ENCODE results near the gene SIGLEC8. TPM values are rescaled to one million over a fixed set of nuclear protein-coding genes. Genes with fewer than 3 reads are reported as not detected.

The SIGLEC8 gene
- total and polyA plus RNA-seq, 9 of the 15 experiments (the other 6 are each of a cell fraction or from before 2014, with no cell fraction given): 0.04 to 0.65 (median 0.39) TPM

DNA sequence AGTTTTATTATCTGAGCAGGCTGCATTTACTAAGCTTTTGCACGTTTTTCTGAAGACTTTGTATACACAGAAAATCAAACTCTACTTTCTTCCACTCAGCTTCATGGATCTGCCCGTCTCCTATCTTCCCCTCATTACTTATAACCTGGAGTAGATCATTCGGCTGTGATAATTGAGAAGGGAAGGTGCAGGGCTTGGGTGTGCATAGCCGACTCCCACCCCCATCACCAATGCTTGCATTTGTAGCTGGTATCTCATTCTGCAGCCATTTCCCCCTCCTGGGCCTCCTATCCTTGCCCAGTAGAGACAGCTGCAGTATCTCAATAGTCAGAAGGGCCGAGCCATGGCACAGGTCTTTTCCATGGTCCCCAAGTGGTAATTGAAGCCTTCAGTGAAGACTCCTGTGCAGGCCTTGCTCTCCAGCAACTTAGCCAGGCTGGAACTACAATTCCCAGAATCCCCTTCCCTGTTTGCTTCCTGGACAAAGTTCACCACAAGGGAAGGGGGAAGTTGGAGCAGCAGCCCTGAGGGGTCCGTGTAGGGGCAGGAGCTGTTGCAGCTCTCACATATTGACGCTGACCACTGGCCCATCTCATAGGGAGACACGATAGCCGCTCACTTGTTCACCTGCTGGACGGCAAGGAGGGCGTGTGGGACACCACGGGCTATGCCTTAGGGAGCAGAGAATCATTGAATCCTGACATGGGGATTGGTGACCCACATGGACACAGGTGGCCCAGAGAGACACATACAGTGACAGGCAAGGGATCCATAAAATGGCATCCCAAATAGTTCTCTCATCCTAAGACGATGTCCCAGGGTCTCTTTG lies 2.1 kb upstream of the SIGLEC8 start (continued):
- TF ChIP-seq HDGF (IDR thresholded peaks at IDR 0.05) (no peak), ASH1L (IDR thresholded peaks at IDR 0.05; ENCODE audit: borderline replicate concordance, low read depth, partially characterized antibody) (peak; percentile 23), ELF1 (tag; IDR thresholded peaks at IDR 0.05) (peak; percentile 86), ZNF143 (CRISPR knock-in tag; IDR thresholded peaks at IDR 0.05) (peak; percentile 96), TEAD1 (CRISPR knock-in tag; IDR thresholded peaks at IDR 0.05) (peak in 1 of 2 experiments; percentile 47; a peak in 1 of 4 replicates), SMAD4 (CRISPR knock-in tag; conservative IDR thresholded peaks at IDR 0.05) (peak; percentile 82), HMG20B (CRISPR knock-in tag; IDR thresholded peaks at IDR 0.05) (no peak), ESRRA (IDR thresholded peaks at IDR 0.05; ENCODE audit: borderline replicate concordance, low read depth) (peak; percentile 59; the same call in 1 of the 2 replicates), ZBTB7A (IDR thresholded peaks at IDR 0.05; ENCODE audit: borderline replicate concordance, control insufficient read depth, low read depth, low read length) (peak; percentile 45; the same call in 1 of the 2 replicates), FOXK2 (conservative IDR thresholded peaks at IDR 0.05 in 1 of 2, IDR thresholded peaks at IDR 0.05 in 1 of 2; ENCODE audit: low read depth in 2 of 2) (peak; percentile 42 to 71; a peak in 3 of 4 replicates), SPI1 (IDR thresholded peaks at IDR 0.05; ENCODE audit: borderline replicate concordance, low read depth, low read length) (peak; percentile 57; the same call in 1 of the 2 replicates), CXXC5 (CRISPR knock-in tag; IDR thresholded peaks at IDR 0.05) (peak; percentile 47), ZNF311 (CRISPR knock-in tag; IDR thresholded peaks at IDR 0.05) (peak; percentile 37; the same call in 1 of the 2 replicates), FOS (IDR thresholded peaks at IDR 0.05; ENCODE audit: extremely low read depth, insufficient read length) (no peak), NFE2 (IDR thresholded peaks at IDR 0.05; ENCODE audit: low read depth) (no peak), JUND (IDR thresholded peaks at IDR 0.05; ENCODE audit: borderline replicate concordance, low read depth, low read length) (0 out of 2 replicates have a peak, but pooled peaks have one; percentile 20), JUND (tag; IDR thresholded peaks at IDR 0.05; ENCODE audit: borderline replicate concordance, low read depth, low read length) (no peak), POLR2A (conservative IDR thresholded peaks at IDR 0.05) (peak; percentile 43; the same call in 1 of the 2 replicates), RAD21 (CRISPR knock-in tag; conservative IDR thresholded peaks at IDR 0.05 in 1 of 2, IDR thresholded peaks at IDR 0.05 in 1 of 2) (no peak), HNRNPLL (IDR thresholded peaks at IDR 0.05; ENCODE audit: low read depth, low read length, poor library complexity, severe bottlenecking) (no peak)
- TF ChIP-seq, protein P1, sequence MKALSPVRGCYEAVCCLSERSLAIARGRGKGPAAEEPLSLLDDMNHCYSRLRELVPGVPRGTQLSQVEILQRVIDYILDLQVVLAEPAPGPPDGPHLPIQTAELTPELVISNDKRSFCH (CRISPR knock-in tag; IDR thresholded peaks at IDR 0.05): no peak
- TF ChIP-seq, protein P1 (tag; IDR thresholded peaks at IDR 0.05): 0 out of 2 replicates have a peak, but pooled peaks have one; percentile 56
- TF ChIP-seq, protein P2, sequence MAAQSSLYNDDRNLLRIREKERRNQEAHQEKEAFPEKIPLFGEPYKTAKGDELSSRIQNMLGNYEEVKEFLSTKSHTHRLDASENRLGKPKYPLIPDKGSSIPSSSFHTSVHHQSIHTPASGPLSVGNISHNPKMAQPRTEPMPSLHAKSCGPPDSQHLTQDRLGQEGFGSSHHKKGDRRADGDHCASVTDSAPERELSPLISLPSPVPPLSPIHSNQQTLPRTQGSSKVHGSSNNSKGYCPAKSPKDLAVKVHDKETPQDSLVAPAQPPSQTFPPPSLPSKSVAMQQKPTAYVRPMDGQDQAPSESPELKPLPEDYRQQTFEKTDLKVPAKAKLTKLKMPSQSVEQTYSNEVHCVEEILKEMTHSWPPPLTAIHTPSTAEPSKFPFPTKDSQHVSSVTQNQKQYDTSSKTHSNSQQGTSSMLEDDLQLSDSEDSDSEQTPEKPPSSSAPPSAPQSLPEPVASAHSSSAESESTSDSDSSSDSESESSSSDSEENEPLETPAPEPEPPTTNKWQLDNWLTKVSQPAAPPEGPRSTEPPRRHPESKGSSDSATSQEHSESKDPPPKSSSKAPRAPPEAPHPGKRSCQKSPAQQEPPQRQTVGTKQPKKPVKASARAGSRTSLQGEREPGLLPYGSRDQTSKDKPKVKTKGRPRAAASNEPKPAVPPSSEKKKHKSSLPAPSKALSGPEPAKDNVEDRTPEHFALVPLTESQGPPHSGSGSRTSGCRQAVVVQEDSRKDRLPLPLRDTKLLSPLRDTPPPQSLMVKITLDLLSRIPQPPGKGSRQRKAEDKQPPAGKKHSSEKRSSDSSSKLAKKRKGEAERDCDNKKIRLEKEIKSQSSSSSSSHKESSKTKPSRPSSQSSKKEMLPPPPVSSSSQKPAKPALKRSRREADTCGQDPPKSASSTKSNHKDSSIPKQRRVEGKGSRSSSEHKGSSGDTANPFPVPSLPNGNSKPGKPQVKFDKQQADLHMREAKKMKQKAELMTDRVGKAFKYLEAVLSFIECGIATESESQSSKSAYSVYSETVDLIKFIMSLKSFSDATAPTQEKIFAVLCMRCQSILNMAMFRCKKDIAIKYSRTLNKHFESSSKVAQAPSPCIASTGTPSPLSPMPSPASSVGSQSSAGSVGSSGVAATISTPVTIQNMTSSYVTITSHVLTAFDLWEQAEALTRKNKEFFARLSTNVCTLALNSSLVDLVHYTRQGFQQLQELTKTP (IDR thresholded peaks at IDR 0.05; ENCODE audit: low read depth in 1 of 2, partially characterized antibody in 2 of 2): peak; percentile 29 to 86

All from K562 (cell line).